ENCODE measurements around the gene TBCA.
"Not testable (repeated sequence)": the region's sequence is repeated elsewhere in the genome, so short reads cannot be mapped to it uniquely, and the experiment has no call there.

The TBCA gene

GRCh38 chr5:77699569-77699968, 76.6 kb downstream of the TBCA start:
- DNase-seq: not testable (repeated sequence)

GRCh38 chr5:77698920-77699319, 77.2 kb downstream of the TBCA start:
- DNase-seq: no peak

- no peak for DNase-seq
Measured at GRCh38 chr5:77697692-77698091, 78.4 kb downstream of the TBCA start.

- no peak for DNase-seq
Measured at GRCh38 chr5:77696120-77696519, 80.0 kb downstream of the TBCA start.

- no peak for DNase-seq
Measured at GRCh38 chr5:77693913-77694312, 82.2 kb downstream of the TBCA start.

- DNase-seq: no peak
Measured at GRCh38 chr5:77683171-77683732, 92.9 kb downstream of the TBCA start.

- DNase-seq: no peak
Measured at GRCh38 chr5:77670526-77670925, 105.6 kb downstream of the TBCA start.

GRCh38 chr5:77669677-77670076, 106.5 kb downstream of the TBCA start:
- no peak for DNase-seq

GRCh38 chr5:77663090-77663863, 112.9 kb downstream of the TBCA start:
- DNase-seq: no peak

GRCh38 chr5:77662635-77663034, 113.5 kb downstream of the TBCA start:
- DNase-seq: no peak

- DNase-seq: no peak
Measured at GRCh38 chr5:77658662-77659061, 117.5 kb downstream of the TBCA start.

GRCh38 chr5:77651343-77651742, 124.8 kb downstream of the TBCA start:
- DNase-seq: no peak

GRCh38 chr5:77650686-77651085, 125.5 kb downstream of the TBCA start:
- DNase-seq: no peak

- DNase-seq: no peak
Measured at GRCh38 chr5:77649776-77650175, 126.4 kb downstream of the TBCA start.

GRCh38 chr5:77645995-77646639, 130.0 kb downstream of the TBCA start:
- no peak for DNase-seq

GRCh38 chr5:77645158-77645994, 130.8 kb downstream of the TBCA start:
- no peak for DNase-seq

GRCh38 chr5:77644371-77645157, 131.6 kb downstream of the TBCA start:
- DNase-seq: no peak

- DNase-seq: no peak
Measured at GRCh38 chr5:77643654-77644370, 132.3 kb downstream of the TBCA start.

GRCh38 chr5:77642738-77643653, 133.1 kb downstream of the TBCA start:
- DNase-seq: no peak

- no peak for DNase-seq
Measured at GRCh38 chr5:77641963-77642737, 134.0 kb downstream of the TBCA start.

All from NCI-H1105 (cell line).